Nucleus accumbens (tissue), 56 donors: ENCODE results near the gene RASL10B.

ENCODE experiments used
- DNase-seq, 56 donors: peaks; one replicate each; lab custom pipeline; 2025; lab: John Stamatoyannopoulos, UW

RASL10B gene

GRCh38 chr17:35716897-35717465, 14.5 kb upstream of the RASL10B start:
- no peak for DNase-seq

GRCh38 chr17:35717475-35717874, 14.0 kb upstream of the RASL10B start:
- DNase-seq: no peak

GRCh38 chr17:35723735-35724134, 7.7 kb upstream of the RASL10B start:
- no peak for DNase-seq

GRCh38 chr17:35725058-35725457, 6.4 kb upstream of the RASL10B start:
- no peak for DNase-seq

GRCh38 chr17:35725802-35726126, 5.7 kb upstream of the RASL10B start:
- no peak for DNase-seq

GRCh38 chr17:35726127-35726952, 5.1 kb upstream of the RASL10B start:
- no peak for DNase-seq

GRCh38 chr17:35726953-35727460, 4.4 kb upstream of the RASL10B start:
- DNase-seq: no peak

GRCh38 chr17:35727635-35728034, 3.8 kb upstream of the RASL10B start:
- DNase-seq: no peak

GRCh38 chr17:35728551-35728950, 2.9 kb upstream of the RASL10B start:
- no peak for DNase-seq

GRCh38 chr17:35729405-35729833, 2.0 kb upstream of the RASL10B start:
- DNase-seq: no peak

GRCh38 chr17:35730400-35731005, 936 bp upstream of the RASL10B start:
- no peak for DNase-seq

GRCh38 chr17:35731917-35732805, 722 bp downstream of the RASL10B start:
- peak in 4 of 56 donors; percentile 21 to 47 (median 32) for DNase-seq

- no peak for DNase-seq
These were observed 1.3 kb downstream of the RASL10B start for GRCh38 chr17:35732806-35733136.

- DNase-seq: no peak
These were observed 1.9 kb downstream of the RASL10B start for GRCh38 chr17:35733366-35733765.

GRCh38 chr17:35734396-35734795, 3.0 kb downstream of the RASL10B start:
- no peak for DNase-seq

GRCh38 chr17:35735036-35735805, 3.8 kb downstream of the RASL10B start:
- DNase-seq: no peak

GRCh38 chr17:35736236-35736635, 4.8 kb downstream of the RASL10B start:
- DNase-seq: no peak

GRCh38 chr17:35738519-35739133, 7.2 kb downstream of the RASL10B start:
- no peak for DNase-seq

- DNase-seq: no peak
These were observed 8.8 kb downstream of the RASL10B start for GRCh38 chr17:35740216-35740615.
